NCI-H2107 treated with DMSO at 0.1 percent for 48 hours (cell line): ENCODE data around the gene MEGF11.
A peak's percentile ranks its signal among the peaks of the same experiment; 100 is the strongest.

Experiments used
- DNase-seq: peaks from one replicate; lab custom pipeline; 2025; ENCODE audit not compliant: unreplicated experiment; lab: John Stamatoyannopoulos, UW

The MEGF11 gene

DNA sequence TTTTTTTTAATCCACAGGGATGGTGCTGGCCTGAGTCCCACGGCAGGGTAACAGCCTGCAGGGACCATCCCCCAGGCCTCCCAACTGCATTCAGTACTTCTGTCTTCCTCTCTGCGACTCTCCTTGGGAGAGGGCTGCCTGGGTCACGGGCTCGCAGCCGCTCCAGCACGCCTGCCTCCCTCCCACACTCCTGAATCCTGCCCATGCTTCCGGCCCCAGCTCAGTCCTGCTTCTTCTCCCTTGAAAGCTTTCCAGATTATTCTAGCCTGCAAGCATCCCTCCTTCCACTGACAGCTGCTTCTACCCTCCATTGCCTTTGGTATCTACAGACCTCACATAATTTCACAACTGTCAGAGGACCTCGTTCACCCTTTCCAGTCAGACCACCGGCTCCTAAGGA is 32.4 kb downstream of the MEGF11 start:
- no peak for DNase-seq

DNA sequence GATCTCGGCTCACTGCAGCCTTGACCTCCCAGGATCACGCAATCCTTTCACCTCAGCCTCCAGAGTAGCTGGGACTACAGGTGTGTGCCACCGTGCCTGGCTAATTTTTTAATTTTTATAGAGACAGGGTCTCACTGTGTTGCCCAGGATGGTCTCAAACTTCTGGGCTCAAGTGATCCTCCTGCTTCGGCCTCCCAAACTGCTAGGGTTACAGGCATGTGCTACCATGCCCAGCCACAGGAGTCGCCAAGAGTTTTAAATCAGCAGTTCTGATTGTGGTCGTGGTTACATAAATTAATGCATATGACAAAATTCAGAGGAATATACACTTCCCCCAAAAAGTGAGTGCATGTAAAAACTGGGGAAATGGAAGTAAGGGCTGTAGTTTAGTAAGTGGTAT is 32.9 kb downstream of the MEGF11 start:
- no peak for DNase-seq

DNA sequence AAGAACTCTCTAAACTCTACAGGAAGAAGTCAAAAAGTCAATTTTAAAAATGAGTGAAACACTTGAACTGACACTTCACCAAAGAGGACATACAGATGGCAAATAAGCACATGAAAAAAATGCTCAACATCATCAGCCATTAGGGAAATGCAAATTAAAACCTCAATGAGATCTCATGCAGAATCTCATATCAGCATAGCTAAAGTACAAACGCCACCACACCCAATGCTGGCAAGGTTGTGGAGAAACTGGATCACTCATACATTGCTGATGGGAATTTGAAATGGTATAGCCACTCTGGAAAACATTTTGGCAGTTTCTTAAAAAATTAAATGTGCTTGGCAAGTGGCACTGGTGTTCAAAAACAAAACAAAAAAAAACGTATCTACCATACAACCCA is 34.2 kb downstream of the MEGF11 start:
- no peak for DNase-seq

DNA sequence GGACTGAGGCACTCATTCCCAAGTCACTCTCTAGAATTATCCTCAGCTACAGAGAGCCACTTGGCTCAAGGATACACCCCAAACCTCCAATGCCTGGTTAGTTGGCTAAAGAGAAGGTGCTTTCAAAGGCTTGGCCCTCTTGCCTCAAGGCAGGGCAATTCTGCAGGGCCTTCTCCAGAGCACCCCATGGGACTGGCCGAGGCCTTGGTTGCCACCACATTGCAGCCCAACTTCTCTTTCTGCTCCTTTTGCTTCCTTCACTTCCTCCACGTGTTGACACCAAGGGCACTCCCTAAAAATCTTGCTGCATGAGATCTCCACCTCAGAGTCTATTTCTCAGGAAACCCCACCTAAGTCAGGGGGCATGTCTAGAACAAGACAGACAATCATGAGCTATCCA is 36.7 kb downstream of the MEGF11 start:
- no peak for DNase-seq

DNA sequence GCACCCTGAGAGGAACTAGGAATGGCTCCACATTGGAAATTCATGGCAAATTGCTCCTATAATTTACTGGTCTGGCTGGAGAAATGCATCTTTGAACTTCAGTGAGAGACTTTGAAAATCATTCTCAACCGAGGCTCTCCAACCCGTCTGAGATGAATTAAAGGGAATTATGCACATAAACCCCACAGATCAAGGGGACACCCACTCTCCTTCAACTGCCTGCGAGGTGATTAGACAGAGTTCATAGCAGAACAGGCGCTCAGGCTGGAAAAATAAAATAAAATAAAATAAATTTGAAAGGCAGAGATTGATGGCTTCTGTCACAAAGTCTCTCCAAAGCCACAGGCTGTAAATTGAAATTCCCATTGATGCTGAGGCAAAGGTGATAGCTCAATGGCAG is 37.7 kb downstream of the MEGF11 start:
- DNase-seq: no peak

DNA sequence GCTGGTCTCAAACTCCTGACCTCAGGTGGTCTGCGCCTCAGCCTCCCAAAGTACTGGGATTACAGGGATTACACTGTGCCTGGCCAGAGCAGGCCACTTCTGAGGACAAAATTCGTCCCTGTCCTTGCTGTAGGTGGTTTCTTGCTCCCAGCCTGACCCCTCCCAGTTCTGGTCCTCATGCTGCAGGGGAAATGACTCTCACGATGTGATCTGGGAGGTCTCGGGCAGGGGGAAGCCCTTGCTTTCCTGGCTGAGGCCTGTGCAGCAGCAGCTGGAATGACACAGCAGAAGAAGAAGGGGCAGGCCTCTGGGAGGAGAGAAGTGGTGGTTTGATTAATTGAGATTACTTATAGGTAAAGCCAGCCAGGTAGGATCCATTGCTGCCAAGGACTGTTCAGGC is 39.3 kb downstream of the MEGF11 start:
- DNase-seq: no peak

DNA sequence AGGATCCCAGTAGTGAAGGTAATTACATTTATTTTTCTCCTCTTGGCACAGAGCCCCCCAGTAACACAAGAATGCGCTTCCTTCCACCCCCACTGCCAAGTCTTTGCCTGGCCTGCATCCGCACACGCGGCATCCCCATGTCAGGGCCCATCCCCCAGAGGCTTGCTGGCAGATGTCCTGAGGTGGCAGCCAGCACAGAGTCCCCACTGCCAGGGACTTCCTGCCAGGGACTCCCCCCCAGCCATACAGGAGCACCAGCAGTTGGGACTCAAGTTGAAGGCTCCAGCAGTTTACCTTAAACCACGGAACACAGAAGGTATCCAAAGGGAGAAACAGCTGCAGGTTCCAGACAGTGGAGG is 41.0 kb downstream of the MEGF11 start:
- DNase-seq: no peak

DNA sequence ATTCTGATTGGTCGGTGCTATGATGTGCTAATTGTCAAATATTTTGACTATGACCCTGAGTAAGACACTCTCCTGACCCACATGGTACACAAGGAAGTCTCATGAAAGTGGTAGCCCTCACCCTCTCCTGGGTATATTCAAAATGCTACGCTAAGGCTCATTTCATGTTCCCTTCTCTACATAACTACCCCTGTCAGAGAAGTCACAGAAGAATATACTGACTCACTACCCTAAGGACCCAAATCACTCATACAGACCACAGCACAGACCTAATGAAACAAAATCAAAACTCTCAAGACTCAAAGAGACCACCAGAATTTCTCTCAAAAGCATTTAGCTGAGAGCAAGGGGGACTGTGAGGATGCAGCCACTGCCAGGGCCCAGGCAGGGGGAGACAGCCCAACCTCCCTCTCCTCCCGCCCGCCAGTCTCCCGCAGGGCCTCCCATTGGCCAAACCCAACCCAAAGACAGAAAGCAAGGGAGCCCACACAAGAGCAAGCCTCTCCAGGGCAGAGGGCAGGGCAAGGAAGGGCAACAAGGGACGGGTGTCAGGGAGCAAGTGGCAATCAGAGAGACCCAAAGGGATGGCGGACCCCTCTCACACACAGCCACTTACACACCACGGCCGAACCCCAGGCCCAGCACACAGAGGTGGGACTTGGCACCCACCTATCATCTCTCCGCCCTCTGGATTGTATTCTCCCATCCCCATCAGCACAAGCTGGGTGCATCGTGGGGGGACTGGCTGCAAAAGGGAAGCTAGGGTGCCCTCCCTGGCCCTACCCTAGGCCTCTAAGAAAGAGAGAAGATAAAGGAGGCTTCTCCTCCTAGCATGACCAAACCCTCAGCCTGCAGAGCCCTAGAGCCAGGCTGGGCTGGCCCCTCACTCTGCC is 41.6 kb downstream of the MEGF11 start:
- no peak for DNase-seq

DNA sequence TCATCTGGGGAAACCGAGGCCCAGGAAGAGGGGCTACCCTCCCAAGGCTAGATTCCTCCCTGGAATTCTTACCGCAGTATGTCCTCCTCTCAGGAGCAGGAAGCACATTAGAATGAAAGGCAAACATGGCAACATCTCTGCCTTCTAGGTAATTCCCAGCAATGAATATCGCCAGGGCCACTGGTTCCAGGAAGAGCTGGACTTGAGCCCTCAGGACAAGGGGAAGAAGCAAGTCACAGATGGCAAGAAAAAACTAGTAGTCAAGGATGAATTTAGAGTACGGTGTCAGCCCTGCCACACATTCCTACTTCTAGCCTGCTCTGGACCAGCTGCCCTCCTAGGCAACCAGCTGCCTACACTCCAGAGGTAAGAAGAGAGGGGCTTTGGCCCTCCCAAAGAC is 42.9 kb downstream of the MEGF11 start:
- no peak for DNase-seq

DNA sequence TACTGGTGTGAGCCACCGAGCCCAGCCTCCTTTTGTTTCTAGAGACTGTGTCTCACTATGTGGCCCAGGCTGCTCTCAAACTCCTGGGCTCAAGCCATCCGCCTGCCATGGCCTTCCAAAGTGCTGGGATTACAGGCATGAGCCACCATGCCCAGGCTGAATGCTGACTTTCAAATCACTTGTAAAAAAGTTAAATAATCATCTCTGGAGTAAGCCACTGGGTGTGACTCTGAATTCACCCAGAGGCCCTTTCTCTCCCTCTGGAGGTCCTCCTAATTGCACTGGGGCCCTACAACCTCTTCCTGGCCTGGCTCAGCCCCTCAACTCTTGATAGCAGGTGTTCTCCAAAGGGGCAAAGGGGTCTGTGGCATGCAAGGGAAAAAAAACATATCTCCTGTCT is 54.8 kb downstream of the MEGF11 start:
- no peak for DNase-seq

DNA sequence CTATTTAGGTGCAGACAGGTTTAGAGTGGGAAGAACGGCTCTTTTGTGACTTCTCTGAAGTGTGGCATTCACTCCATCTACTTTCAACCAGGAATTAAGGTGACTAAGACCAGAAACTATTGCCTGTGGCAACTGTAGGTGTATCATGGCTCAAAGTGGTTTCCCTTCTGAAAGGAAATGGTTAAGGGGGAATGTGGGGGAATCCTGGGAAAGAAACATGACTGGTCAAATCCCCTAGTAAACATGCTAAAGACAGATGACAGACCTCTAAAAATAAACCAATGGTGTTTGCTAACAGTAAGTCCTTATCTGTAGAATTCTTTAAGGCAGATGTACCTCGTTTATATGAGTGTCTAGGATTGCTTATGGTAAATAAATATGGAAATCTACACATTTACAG is 56.9 kb downstream of the MEGF11 start:
- DNase-seq: no peak

DNA sequence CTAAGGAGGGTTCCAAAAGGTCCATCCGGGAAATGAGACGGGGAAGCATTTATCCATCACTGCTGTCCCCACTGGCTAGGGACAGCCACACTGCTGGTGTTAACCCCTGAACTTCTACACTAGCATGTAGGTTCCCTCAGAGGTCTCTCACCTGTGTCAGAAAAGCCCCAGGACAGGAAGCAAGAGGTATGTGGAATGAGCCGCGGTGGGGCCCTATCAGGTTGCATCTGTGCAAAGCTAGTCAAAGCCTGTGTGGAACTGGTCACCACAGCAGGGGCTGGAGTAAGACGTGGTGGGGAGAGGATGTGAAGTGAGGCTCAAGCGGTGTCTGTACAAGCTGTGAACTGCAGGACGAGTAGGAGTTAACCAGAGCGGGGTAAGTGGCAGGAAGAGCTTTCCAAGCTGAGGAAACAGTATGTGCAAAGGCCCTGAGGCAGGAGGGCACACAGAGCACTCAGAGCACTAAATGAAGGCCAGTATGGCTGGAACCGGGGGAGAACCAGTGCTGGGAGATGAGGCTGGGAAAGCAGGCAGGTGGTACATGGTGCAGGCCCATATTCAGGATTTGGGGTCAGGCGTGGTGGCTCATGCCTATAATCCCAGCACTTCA is 57.8 kb downstream of the MEGF11 start:
- DNase-seq: no peak

DNA sequence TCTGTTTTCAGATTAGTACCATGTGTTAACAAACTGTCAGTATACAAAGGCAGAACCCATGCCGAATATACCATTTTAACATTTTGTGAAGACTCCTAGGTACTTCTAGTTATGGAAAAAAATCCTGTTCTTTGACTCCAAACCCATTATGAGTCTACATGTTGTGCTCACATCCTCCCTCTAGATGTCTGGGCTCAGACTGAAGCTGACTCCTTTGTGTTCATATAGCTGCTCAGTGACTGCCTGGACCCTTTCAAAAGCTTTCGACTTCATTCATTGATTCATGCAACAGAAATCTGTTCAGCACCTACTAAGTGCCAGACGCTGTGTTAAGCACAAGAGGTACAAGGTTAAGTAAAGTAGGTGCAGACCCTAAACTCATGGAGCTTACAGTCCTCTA is 60.5 kb downstream of the MEGF11 start:
- DNase-seq: no peak

DNA sequence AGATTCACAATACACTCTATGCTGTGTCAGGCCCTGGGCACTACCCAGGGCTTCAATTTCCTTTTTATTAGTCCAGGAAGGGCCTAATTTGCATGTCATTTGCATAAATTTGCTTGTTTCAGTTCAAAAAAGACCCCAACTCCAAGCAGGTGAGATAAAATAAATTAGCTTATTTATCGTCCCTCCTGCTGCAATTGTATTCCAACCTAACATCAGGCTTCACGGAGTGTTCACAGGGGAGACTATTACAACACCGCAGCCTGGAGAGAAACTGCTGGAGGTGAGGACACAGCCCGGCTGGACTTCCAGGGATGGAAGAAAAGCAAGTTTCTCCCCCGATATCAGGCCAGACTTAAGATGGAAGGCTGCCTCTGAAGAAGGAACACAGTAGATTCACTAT is 62.8 kb downstream of the MEGF11 start:
- DNase-seq: no peak

DNA sequence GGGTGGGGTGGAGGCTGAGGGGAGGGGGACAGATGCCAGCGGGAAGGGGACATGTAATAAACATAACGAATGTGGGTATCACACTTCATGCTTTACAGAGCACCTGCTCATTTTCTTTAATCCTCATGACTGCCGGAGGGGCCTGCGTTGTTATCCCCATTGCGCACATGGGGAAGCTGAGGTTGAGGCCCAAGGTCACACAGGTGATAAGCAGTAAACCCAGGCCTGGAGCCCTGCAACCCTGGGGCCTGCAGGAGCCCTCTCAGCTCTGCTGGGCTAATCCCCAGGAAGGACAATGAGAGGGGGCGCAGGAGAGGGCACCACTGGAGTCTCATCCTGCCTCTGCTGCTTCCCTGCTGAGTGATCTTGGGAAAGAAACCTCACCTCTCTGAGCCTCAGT is 64.3 kb downstream of the MEGF11 start:
- no peak for DNase-seq

DNA sequence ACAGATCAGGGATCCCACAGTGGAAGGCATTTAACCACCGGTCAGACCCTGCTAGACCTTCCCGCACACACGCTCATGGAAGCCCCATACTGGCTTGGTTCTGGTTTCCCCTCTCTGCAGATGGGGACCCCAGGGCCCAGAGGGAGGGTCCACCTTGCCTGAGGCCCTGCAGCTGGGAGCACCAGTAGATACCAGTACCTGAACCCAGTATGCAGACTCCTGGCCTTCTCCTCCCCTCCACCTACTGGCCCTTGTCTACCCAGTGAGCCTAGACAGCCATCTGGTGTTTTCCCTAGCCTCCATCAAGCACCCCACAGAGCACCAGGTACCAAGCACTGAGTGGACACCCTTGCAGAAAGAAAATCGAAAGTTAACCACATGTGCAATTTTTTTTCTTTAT is 65.1 kb downstream of the MEGF11 start:
- peak; percentile 35 for DNase-seq

DNA sequence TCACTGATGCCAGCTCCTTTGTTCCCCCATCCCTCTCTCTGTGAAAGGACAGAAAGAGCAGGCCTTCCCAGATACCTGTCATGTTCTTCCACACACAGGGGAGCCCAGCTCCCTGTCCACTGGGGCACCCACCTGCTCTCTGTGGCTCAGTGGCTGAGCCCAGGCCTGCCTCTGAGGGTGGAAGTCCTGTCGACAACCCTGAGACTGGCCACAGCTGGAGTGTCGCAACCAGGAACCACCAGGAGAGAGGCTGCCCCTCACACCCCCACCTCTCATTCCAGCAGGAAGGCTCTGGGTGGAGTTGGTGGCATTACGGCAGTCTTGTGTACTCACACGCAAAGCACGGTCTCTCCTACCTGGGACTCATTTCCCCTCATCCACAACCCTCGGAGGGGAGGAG is 66.3 kb downstream of the MEGF11 start:
- no peak for DNase-seq

DNA sequence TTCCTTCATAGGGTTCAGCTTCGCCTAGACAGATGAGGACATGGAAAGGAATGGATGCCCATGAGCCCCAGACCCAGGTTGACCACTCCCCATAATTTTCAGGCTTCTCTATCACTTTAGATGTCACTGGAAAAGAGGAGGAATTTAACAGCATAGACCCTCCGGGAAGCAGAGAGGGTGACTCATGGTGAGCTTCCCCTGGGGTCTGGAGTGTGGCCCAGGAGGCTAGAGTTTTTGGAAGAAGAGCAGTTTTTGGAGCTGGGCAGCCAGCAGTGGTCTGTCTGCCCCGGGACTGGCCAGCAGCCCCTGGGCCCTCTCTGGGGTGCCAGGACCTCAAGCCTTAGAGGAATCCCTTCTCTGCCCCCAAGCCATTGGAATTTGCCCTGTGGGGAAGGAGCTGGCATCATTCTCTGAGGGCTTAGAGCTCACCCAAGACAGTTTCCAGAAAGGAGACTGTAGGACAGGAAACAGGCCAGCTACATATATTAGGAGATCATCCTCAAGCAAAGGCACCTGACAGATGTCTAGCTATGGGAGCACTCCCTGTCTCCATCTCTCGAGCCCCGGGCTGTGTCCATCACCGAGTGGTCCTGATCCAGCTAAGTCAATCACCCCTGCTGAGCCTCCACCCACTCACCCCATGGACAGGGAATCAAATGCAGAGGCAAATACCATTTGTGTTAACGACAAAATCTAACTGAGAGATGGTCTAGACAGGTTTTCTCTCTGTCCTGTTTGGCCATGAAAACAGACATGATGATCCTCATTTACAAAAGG is 67.3 kb downstream of the MEGF11 start:
- no peak for DNase-seq

DNA sequence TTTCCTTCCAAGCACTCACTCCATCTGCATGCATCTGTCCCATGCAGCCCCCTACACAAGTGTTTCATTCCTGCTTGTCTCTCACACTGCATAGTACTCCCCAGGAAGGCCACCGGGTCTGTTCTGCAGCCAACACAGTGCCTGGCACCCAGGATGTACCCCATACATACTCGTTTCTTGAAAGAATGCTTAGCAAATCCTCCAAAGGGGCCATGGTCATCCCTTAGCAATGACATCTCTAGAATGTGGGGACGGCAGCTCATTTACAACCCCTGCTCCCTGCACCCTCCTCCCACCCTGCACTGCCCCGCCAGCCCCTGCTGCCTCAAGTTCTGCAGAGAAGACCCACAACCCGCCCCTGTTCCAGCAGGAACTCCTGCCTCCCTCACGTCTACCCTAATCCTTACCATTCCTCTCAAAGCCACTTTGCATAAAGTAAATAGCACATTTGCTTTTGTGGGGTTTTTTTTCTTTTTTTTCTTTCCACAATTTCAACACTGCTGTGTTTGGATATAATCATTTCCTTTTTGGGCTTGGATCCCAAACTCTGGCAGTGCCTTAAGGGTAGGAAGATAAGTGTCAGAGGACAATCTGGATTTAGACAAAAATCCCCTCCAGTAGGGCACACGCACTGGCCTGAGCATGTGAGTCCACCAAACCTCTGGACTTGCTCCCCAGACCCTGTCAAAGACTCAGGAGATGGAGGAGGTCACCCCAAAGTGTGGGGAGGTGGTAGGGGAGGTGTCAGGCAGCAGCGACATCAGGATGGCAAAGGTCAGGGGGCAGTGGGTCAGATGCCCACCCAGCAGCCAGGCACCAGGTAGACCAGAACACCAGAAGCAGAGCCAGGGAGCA is 68.4 kb downstream of the MEGF11 start:
- no peak for DNase-seq

DNA sequence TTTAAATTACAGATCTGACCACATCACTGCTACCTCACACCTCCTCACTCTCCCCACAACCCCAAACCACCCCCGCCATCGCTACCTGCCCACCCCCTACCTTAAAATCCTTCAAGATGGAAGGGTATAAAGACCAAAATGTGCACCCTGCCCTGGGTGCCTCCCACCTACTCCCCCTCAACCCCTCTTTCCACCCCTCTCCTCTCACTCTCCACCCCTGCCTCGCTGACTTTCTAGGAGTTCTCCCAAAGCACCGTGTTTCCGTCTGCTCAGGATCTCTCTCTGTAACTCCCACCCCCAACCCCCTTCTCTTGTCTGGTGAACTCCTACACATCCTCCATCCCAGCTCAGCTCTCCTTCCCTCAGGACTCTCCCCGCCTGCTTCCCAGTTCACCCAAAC is 69.1 kb downstream of the MEGF11 start:
- DNase-seq: no peak

DNA sequence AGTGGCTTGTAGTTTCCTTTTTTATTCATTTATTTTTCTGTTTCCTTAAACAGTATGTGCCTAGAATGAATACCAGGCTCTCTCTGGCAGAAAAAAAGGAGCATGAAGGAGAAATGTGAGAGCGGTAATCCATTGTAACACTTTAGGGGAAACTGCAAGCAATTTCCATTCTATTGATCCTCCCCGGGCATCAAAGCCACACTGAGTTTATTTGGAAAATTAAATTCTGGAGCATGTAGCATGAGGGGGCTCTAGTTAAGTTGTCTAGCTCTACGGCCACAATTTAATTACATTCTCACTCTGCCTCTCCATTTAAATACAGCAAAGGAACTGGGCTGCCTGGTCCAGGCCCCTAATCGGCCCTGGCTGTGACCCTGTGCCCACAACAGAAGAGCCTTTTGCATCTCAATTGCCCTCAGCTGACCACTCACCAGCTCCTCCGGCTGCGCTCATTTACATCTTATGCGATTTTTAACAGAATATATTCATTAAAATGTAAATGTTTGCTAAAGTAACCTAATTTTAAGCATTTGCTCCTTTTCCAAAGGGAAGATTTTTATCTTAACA is 72.9 kb downstream of the MEGF11 start:
- DNase-seq: no peak
